SK-N-SH (cell line): ENCODE results near the gene KIF12. TPM values are rescaled to one million over a fixed set of nuclear protein-coding genes. Genes with fewer than 3 reads are reported as not detected.

Experiments
- CTCF ChIA-PET: fragments of 300-600, 350-600 bp; formaldehyde crosslinking; extraction: SDS; loops from one replicate; lab custom pipeline; 2021; lab: Yijun Ruan, JAX
- POLR2A ChIA-PET: fragments of 350-600 bp; sonication (Branson Sonifier 250); formaldehyde crosslinking; extraction: SDS; loops from one replicate; lab custom pipeline; 2020; ENCODE audit warnings: antibody characterized with exemption, inconsistent platforms; lab: Yijun Ruan, JAX
- DNase-seq: peaks from one replicate; pipeline ENCODE4 v3.0.0; 2012
- H2AFZ ChIP-seq: fragments of 200-600 bp; sonication (generic); 2 replicates; pipeline ENCODE4 v1.8.1; 2016; ENCODE audit warnings: antibody characterized with exemption, mild to moderate bottlenecking, low read depth
- H3F3A ChIP-seq: fragments of 200-600 bp; sonication (generic); replicated peaks from 2 replicates; pipeline ENCODE3; 2016; ENCODE audit warnings: antibody characterized with exemption, mild to moderate bottlenecking; ENCODE audit not compliant: insufficient read depth
- H3K27ac ChIP-seq, 2 experiments: fragments of 200-500 bp in 1 of 2; fragments of 200-600 bp in 1 of 2; sonication (Bioruptor generic) in 1 of 2; sonication (generic), shearing (Covaris generic) in 1 of 2; 2 replicates each; pipeline versions ENCODE4 v1.5.1 to v1.6.1; 2014 to 2016; ENCODE audit warnings: low read depth in 2 of 2, inconsistent platforms in 1 of 2, low read length in 1 of 2, mild to moderate bottlenecking in 1 of 2, mixed read lengths in 1 of 2
- H3K27me3 ChIP-seq: fragments of 200-600 bp; sonication (generic), shearing (Covaris generic); 2 replicates; pipeline ENCODE4 v1.6.1; 2016; ENCODE audit warnings: mixed run types; ENCODE audit not compliant: insufficient read depth
- H3K36me3 ChIP-seq, 2 experiments: fragments of 200-500 bp in 1 of 2; fragments of 200-600 bp in 1 of 2; sonication (Bioruptor generic) in 1 of 2; sonication (generic) in 1 of 2; replicated peaks in 1 of 2; 2 replicates each; pipeline versions ENCODE3 to v1.5.1; 2014 to 2016; ENCODE audit warnings: low read length in 1 of 2, mild to moderate bottlenecking in 1 of 2; ENCODE audit not compliant: insufficient read depth in 2 of 2, control insufficient read depth in 1 of 2
- H3K4me1 ChIP-seq, 2 experiments: fragments of 200-500 bp in 1 of 2; fragments of 200-600 bp in 1 of 2; sonication (Bioruptor generic) in 1 of 2; sonication (generic), shearing (Covaris generic) in 1 of 2; 2 replicates each; pipeline versions ENCODE4 v1.5.1 to v1.6.1; 2014 to 2016; ENCODE audit warnings: low read depth in 1 of 2, low read length in 1 of 2, mixed run types in 1 of 2; ENCODE audit not compliant: insufficient read depth in 2 of 2, control insufficient read depth in 1 of 2
- H3K4me2 ChIP-seq: fragments of 200-600 bp; sonication (generic), shearing (Covaris generic); 2 replicates; pipeline ENCODE4 v1.6.1; 2017; ENCODE audit warnings: mixed run types
- H3K4me3 ChIP-seq, 2 experiments: fragments of 200-500 bp in 1 of 2; fragments of 200-600 bp in 1 of 2; sonication (Bioruptor generic) in 1 of 2; sonication (generic), shearing (Covaris generic) in 1 of 2; 2 replicates each; pipeline versions ENCODE4 v1.5.1 to v1.8.1; 2014 to 2016; ENCODE audit warnings: low read depth in 2 of 2, inconsistent platforms in 1 of 2, low read length in 1 of 2, mild to moderate bottlenecking in 1 of 2, mixed read lengths in 1 of 2, moderate library complexity in 1 of 2
- H3K79me2 ChIP-seq: fragments of 200-600 bp; sonication (generic); 2 replicates; pipeline ENCODE4 v1.8.1; 2017; ENCODE audit warnings: mild to moderate bottlenecking; ENCODE audit not compliant: insufficient read depth
- H3K9ac ChIP-seq: fragments of 200-600 bp; sonication (generic); 2 replicates; pipeline ENCODE4 v1.6.1; 2017; ENCODE audit warnings: mixed run types
- H3K9me2 ChIP-seq: fragments of 200-600 bp; sonication (generic); 2 replicates; pipeline ENCODE4 v1.6.1; 2017; ENCODE audit warnings: mixed run types
- H3K9me3 ChIP-seq: fragments of 200-600 bp; sonication (generic); 2 replicates; pipeline ENCODE4 v1.6.1; 2017; ENCODE audit warnings: mixed run types, mild to moderate bottlenecking, moderate library complexity
- H4K20me1 ChIP-seq: fragments of 200-600 bp; sonication (generic); 2 replicates; pipeline ENCODE4 v1.6.1; 2017; ENCODE audit warnings: mild to moderate bottlenecking, mixed run types; ENCODE audit not compliant: insufficient read depth
- GABPA ChIP-seq: IDR thresholded peaks from 2 replicates; pipeline ENCODE4 v1.4.0; 2012; ENCODE audit warnings: low read depth, mild to moderate bottlenecking
- JUND ChIP-seq: IDR thresholded peaks from 2 replicates; pipeline ENCODE4 v1.4.0; 2012
- PBX3 ChIP-seq: IDR thresholded peaks from 2 replicates; pipeline ENCODE4; 2012
- POLR2AphosphoS5 ChIP-seq: IDR thresholded peaks from 2 replicates; pipeline ENCODE4 v1.6.1; 2012; ENCODE audit warnings: low read depth, low read length
- RAD21 ChIP-seq: IDR thresholded peaks from 2 replicates; pipeline ENCODE4 v1.6.1; 2012; ENCODE audit warnings: mild to moderate bottlenecking, low read length
- RCOR1 ChIP-seq: fragments of 150-350 bp; IDR thresholded peaks from 2 replicates; pipeline ENCODE4 v1.6.1; 2017; ENCODE audit warnings: antibody characterized with exemption, low read length
- RFX5 ChIP-seq: IDR thresholded peaks from 2 replicates; pipeline ENCODE4 v1.6.1; 2012; ENCODE audit warnings: mild to moderate bottlenecking, improper control_type of control experiment, low read length
- SMC3 ChIP-seq: IDR thresholded peaks from 2 replicates; pipeline ENCODE4 v1.6.1; 2012; ENCODE audit warnings: low read depth, low read length, improper control_type of control experiment
- TAF1 ChIP-seq: IDR thresholded peaks from 2 replicates; pipeline ENCODE4 v1.6.1; 2012; ENCODE audit warnings: low read depth, mild to moderate bottlenecking, low read length, moderate library complexity, borderline replicate concordance
- USF2 ChIP-seq: fragments of 150-350 bp; IDR thresholded peaks from 2 replicates; pipeline ENCODE4 v1.6.1; 2017; ENCODE audit warnings: antibody characterized with exemption, low read length, low read depth, borderline replicate concordance
- YY1 ChIP-seq: IDR thresholded peaks from 2 replicates; pipeline ENCODE4 v1.4.0; 2012; ENCODE audit warnings: low read depth, mild to moderate bottlenecking
- WGBS: methylation state at CpG from one replicate; pipeline ENCODE4 v1.1.6; 2017; ENCODE audit warnings: low lambda C conversion rate; 5-methylcytosine and 5-hydroxymethylcytosine counted together
- polyA plus RNA-seq, 3 experiments: library from polyadenylated mRNA; depleted of rRNA; stranded (reverse); fragments of >200 nt; gene quantifications; 2 replicates each; pipeline ENCODE4 v1.2.3, GENCODE V29; 2012
- TF ChIP-seq, protein P1 (sequence below): IDR thresholded peaks from 2 replicates; pipeline ENCODE4 v1.6.1; 2012; ENCODE audit warnings: mild to moderate bottlenecking, low read depth, low read length, moderate library complexity

The KIF12 gene
- polyA plus RNA-seq, 1 of the 3 experiments (the other 2 are of a cell fraction): 0.35 TPM

- Histone ChIP-seq H3K4me2 (no peak overlapping the region), H3K4me3 (no peak overlapping the region), H3F3A (no peaks in the 10 kb centered on the region), H3K27ac (no peak overlapping the region), H3K27me3 (peaks cover 8% of the 10 kb centered on the region; the same call in 1 of the 2 replicates), H3K9me3 (no peaks in the 10 kb centered on the region), H2AFZ (no peak overlapping the region), H4K20me1 (no peaks in the 10 kb centered on the region), H3K79me2 (no peaks in the 10 kb centered on the region), H3K9ac (no peak overlapping the region), H3K36me3 (no peaks in the 10 kb centered on the region), H3K4me1 (peaks cover 0 to 9% of the 10 kb centered on the region in 2 experiments; a peak in 1 of 4 replicates), H3K9me2 (no peaks in the 10 kb centered on the region)
- 63% methylated on average over 1 of the region's 12 CpGs for WGBS
- POLR2A ChIA-PET: no interaction called here
- DNase-seq: no peak
- CTCF ChIA-PET: interaction anchor here (0.7 to 9.1 kb wide), 8 partner anchors 12 to 504 kb away, joined by 3 to 66 read pairs (median 4); no protein-coding TSS in a partner anchor
- TF ChIP-seq RCOR1 (no peak), SMC3 (no peak), USF2 (no peak), PBX3 (no peak), RFX5 (no peak), GABPA (no peak), JUND (no peak), RAD21 (no peak), TAF1 (no peak), POLR2AphosphoS5 (no peak), YY1 (no peak)
- TF ChIP-seq, protein P1, sequence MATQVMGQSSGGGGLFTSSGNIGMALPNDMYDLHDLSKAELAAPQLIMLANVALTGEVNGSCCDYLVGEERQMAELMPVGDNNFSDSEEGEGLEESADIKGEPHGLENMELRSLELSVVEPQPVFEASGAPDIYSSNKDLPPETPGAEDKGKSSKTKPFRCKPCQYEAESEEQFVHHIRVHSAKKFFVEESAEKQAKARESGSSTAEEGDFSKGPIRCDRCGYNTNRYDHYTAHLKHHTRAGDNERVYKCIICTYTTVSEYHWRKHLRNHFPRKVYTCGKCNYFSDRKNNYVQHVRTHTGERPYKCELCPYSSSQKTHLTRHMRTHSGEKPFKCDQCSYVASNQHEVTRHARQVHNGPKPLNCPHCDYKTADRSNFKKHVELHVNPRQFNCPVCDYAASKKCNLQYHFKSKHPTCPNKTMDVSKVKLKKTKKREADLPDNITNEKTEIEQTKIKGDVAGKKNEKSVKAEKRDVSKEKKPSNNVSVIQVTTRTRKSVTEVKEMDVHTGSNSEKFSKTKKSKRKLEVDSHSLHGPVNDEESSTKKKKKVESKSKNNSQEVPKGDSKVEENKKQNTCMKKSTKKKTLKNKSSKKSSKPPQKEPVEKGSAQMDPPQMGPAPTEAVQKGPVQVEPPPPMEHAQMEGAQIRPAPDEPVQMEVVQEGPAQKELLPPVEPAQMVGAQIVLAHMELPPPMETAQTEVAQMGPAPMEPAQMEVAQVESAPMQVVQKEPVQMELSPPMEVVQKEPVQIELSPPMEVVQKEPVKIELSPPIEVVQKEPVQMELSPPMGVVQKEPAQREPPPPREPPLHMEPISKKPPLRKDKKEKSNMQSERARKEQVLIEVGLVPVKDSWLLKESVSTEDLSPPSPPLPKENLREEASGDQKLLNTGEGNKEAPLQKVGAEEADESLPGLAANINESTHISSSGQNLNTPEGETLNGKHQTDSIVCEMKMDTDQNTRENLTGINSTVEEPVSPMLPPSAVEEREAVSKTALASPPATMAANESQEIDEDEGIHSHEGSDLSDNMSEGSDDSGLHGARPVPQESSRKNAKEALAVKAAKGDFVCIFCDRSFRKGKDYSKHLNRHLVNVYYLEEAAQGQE: no peak
Measured at GRCh38 chr9:114094971-114095370, 4.1 kb downstream of the KIF12 start.
